C4-2B (cell line): ENCODE data around the gene KCNMA1.

Experiments used
- ZFX ChIP-seq: fragments of 450-650 bp; IDR thresholded peaks from 2 replicates; pipeline ENCODE4 v1.6.1; 2017
- TF ChIP-seq, protein P1 (sequence below): fragments of 450-650 bp; conservative IDR thresholded peaks from 2 replicates; pipeline ENCODE4 v1.5.1; 2017; ENCODE audit warnings: mild to moderate bottlenecking

DNA sequence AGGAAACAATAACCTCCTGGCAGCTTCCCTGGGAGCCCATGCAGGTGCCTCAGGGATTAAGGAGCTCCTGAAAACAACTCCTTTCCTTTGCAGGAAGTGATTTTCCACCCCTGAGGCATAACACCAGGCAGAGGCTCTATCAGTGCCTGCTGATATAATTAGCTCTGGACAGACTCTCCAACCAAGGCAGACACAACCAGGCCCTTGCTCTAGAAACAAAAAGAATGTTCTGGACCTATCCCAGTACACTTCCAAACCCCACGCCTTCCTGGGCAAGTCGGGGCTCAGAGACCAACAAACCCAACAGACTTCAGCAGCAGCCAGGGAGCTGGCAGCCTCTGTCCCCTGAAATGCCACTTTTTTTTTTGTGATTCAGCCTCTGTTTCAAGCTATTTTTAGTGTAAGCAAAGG is 247.1 kb downstream of the KCNMA1 start:
- TF ChIP-seq, protein P1, sequence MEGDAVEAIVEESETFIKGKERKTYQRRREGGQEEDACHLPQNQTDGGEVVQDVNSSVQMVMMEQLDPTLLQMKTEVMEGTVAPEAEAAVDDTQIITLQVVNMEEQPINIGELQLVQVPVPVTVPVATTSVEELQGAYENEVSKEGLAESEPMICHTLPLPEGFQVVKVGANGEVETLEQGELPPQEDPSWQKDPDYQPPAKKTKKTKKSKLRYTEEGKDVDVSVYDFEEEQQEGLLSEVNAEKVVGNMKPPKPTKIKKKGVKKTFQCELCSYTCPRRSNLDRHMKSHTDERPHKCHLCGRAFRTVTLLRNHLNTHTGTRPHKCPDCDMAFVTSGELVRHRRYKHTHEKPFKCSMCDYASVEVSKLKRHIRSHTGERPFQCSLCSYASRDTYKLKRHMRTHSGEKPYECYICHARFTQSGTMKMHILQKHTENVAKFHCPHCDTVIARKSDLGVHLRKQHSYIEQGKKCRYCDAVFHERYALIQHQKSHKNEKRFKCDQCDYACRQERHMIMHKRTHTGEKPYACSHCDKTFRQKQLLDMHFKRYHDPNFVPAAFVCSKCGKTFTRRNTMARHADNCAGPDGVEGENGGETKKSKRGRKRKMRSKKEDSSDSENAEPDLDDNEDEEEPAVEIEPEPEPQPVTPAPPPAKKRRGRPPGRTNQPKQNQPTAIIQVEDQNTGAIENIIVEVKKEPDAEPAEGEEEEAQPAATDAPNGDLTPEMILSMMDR, result no peak
- no peak for TF ChIP-seq ZFX
